HCT116 (cell line): Measurements from ENCODE around the gene B3GNT5.

ENCODE experiments used
- CBX3 ChIP-seq: IDR thresholded peaks from 2 replicates; pipeline ENCODE4 v1.6.1; 2012; ENCODE audit warnings: low read depth
- EZH2 ChIP-seq: fragments of 200-600 bp; sonication (generic); IDR thresholded peaks from 2 replicates; pipeline ENCODE4 v1.6.1; 2017; ENCODE audit warnings: antibody characterized with exemption, mixed run types
- POLR2A ChIP-seq: IDR thresholded peaks from 2 replicates; pipeline ENCODE4 v1.7.0; 2011; ENCODE audit warnings: borderline replicate concordance; ENCODE audit not compliant: insufficient read depth, insufficient read length; ENCODE audit errors: extremely low read depth
- RAD21 ChIP-seq: IDR thresholded peaks from 2 replicates; pipeline ENCODE4 v1.6.1; 2012; ENCODE audit warnings: low read depth, mild to moderate bottlenecking
- ZNF274 ChIP-seq: fragments of 200-500 bp; sonication (Bioruptor generic); IDR thresholded peaks from 2 replicates; pipeline ENCODE4 v1.6.1; 2014; ENCODE audit warnings: mild to moderate bottlenecking, low read depth, low read length, inconsistent platforms
- TF ChIP-seq, protein P1 (sequence below): IDR thresholded peaks from 2 replicates; pipeline ENCODE4 v1.6.1; 2012; ENCODE audit warnings: low read depth
- TF ChIP-seq, protein P2 (sequence below), 3 experiments: fragments of 200-600 bp in 1 of 3; sonication (generic) in 1 of 3; IDR thresholded peaks in 2 of 3; conservative IDR thresholded peaks in 1 of 3; 2 replicates each; pipeline ENCODE4 v1.5.1; 2012 to 2017; ENCODE audit warnings: low read depth in 2 of 3, low read length in 2 of 3, antibody characterized with exemption in 1 of 3, borderline replicate concordance in 1 of 3, control low read depth in 1 of 3, mild to moderate bottlenecking in 1 of 3, mixed read lengths in 1 of 3, mixed run types in 1 of 3, moderate library complexity in 1 of 3; ENCODE audit not compliant: insufficient read depth in 1 of 3

DNA sequence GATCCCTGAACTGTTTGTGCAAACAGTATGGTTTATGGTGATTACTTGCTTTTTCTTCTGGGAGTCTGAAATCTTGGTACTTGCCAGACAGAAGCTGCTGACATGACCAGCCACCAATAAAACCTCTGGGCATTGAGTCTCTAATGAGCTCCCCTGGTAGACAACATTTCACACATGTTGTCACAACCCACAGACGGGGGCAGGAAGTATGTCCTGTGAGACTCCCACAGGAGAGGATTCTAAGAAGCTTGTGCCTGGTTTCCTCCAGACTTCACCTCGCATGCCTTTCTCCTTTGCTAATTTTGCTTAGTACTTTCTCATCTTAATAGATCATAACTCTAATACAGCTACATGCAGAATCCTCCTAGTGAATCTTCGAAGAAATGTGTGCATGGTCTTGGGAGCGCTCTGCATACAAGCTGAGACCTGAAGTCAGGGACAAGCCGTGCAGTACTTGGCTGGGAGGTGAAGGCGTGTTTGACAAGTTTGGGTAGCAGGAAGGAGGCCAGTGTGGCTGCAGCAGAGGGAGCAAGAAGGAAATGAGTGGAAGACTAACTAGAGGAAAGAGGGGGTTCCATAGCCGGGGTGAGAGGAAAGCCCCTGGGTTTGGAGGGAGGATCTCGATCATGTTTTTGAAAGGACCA is 49.0 kb downstream of the B3GNT5 start:
- no peak for TF ChIP-seq CBX3
- TF ChIP-seq, protein P1, sequence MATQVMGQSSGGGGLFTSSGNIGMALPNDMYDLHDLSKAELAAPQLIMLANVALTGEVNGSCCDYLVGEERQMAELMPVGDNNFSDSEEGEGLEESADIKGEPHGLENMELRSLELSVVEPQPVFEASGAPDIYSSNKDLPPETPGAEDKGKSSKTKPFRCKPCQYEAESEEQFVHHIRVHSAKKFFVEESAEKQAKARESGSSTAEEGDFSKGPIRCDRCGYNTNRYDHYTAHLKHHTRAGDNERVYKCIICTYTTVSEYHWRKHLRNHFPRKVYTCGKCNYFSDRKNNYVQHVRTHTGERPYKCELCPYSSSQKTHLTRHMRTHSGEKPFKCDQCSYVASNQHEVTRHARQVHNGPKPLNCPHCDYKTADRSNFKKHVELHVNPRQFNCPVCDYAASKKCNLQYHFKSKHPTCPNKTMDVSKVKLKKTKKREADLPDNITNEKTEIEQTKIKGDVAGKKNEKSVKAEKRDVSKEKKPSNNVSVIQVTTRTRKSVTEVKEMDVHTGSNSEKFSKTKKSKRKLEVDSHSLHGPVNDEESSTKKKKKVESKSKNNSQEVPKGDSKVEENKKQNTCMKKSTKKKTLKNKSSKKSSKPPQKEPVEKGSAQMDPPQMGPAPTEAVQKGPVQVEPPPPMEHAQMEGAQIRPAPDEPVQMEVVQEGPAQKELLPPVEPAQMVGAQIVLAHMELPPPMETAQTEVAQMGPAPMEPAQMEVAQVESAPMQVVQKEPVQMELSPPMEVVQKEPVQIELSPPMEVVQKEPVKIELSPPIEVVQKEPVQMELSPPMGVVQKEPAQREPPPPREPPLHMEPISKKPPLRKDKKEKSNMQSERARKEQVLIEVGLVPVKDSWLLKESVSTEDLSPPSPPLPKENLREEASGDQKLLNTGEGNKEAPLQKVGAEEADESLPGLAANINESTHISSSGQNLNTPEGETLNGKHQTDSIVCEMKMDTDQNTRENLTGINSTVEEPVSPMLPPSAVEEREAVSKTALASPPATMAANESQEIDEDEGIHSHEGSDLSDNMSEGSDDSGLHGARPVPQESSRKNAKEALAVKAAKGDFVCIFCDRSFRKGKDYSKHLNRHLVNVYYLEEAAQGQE, result no peak
- TF ChIP-seq, protein P2, sequence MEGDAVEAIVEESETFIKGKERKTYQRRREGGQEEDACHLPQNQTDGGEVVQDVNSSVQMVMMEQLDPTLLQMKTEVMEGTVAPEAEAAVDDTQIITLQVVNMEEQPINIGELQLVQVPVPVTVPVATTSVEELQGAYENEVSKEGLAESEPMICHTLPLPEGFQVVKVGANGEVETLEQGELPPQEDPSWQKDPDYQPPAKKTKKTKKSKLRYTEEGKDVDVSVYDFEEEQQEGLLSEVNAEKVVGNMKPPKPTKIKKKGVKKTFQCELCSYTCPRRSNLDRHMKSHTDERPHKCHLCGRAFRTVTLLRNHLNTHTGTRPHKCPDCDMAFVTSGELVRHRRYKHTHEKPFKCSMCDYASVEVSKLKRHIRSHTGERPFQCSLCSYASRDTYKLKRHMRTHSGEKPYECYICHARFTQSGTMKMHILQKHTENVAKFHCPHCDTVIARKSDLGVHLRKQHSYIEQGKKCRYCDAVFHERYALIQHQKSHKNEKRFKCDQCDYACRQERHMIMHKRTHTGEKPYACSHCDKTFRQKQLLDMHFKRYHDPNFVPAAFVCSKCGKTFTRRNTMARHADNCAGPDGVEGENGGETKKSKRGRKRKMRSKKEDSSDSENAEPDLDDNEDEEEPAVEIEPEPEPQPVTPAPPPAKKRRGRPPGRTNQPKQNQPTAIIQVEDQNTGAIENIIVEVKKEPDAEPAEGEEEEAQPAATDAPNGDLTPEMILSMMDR (IDR thresholded peaks at IDR 0.05 in 2 of 3, conservative IDR thresholded peaks at IDR 0.05 in 1 of 3; ENCODE audit: borderline replicate concordance in 1 of 3, insufficient read depth in 1 of 3, low read depth in 2 of 3, low read length in 2 of 3), result no peak
- TF ChIP-seq EZH2, result no peak
- TF ChIP-seq POLR2A, result no peak
- no peak for TF ChIP-seq ZNF274
- no peak for TF ChIP-seq RAD21
